Natural killer cell (primary cell): ENCODE data around the gene SCRT2. TPM values are rescaled to one million over a fixed set of nuclear protein-coding genes. Genes with fewer than 3 reads are reported as not detected.
A peak's percentile ranks its signal among the peaks of the same experiment; 100 is the strongest.

Experiments
- ATAC-seq, 3 donors: fragments of 150-1000 bp in 2 of 3; fragments of 200-7000 bp in 1 of 3; cut with Tn5 transposase; 1 replicate in 1 of 3; 2 replicates in 2 of 3; pipeline ENCODE4 v1.10.0; 2021; ENCODE audit warnings: mild to moderate bottlenecking in 2 of 3, moderate library complexity in 2 of 3
- DNase-seq, 2 donors: peaks; one replicate each; pipeline versions ENCODE4 v3.0.0 to v3.0.0-alpha.2; 2013 to 2021; ENCODE audit warnings: mixed read lengths in 1 of 2
- H3K27ac ChIP-seq: one replicate; pipeline ENCODE4 v1.5.1; 2013; ENCODE audit warnings: mild to moderate bottlenecking, low read length
- H3K27me3 ChIP-seq: one replicate; pipeline ENCODE4 v1.6.1; 2013; ENCODE audit warnings: low read length; ENCODE audit not compliant: control insufficient read depth, insufficient read depth
- H3K36me3 ChIP-seq: one replicate; pipeline ENCODE4 v1.6.1; 2013; ENCODE audit warnings: low read length; ENCODE audit not compliant: control insufficient read depth, insufficient read depth
- H3K4me1 ChIP-seq: one replicate; pipeline ENCODE4 v1.6.1; 2013; ENCODE audit warnings: low read length; ENCODE audit not compliant: control insufficient read depth, insufficient read depth
- H3K4me3 ChIP-seq: one replicate; pipeline ENCODE4 v1.5.1; 2013; ENCODE audit warnings: low read length
- H3K9me3 ChIP-seq: one replicate; pipeline ENCODE4 v1.6.1; 2013; ENCODE audit warnings: low read length; ENCODE audit not compliant: control insufficient read depth, insufficient read depth
- H3K27ac Mint-ChIP-seq, 2 donors: one replicate each; pipeline ENCODE4 v1.8.0; 2022; ENCODE audit warnings: mild to moderate bottlenecking in 2 of 2, mixed read lengths in 2 of 2, moderate library complexity in 1 of 2
- H3K27me3 Mint-ChIP-seq, 2 donors: one replicate each; pipeline ENCODE4 v1.8.0; 2022; ENCODE audit warnings: low read depth in 2 of 2, mixed read lengths in 2 of 2
- H3K36me3 Mint-ChIP-seq: one replicate; pipeline ENCODE4 v1.8.0; 2022; ENCODE audit warnings: mixed read lengths
- H3K4me1 Mint-ChIP-seq, 2 donors: one replicate each; pipeline ENCODE4 v1.8.0; 2022; ENCODE audit warnings: mixed read lengths in 2 of 2
- H3K4me3 Mint-ChIP-seq: one replicate; pipeline ENCODE4 v1.8.0; 2022; ENCODE audit warnings: mild to moderate bottlenecking, moderate library complexity, mixed read lengths
- H3K9me3 Mint-ChIP-seq, 2 donors: one replicate each; pipeline ENCODE4 v1.8.0; 2022; ENCODE audit warnings: mixed read lengths in 2 of 2
- CTCF ChIP-seq: fragments of 200-600 bp; IDR thresholded peaks from one replicate; pipeline ENCODE4 v1.8.0; 2022; ENCODE audit warnings: antibody characterized with exemption
- WGBS: methylation state at CpG from one replicate; pipeline ENCODE4 v1.1.7; 2013; ENCODE audit warnings: missing lambda C conversion rate; ENCODE audit not compliant: insufficient coverage; 5-methylcytosine and 5-hydroxymethylcytosine counted together
- intact Hi-C: fragments of 100-400 bp; cut with micrococcal nuclease; formaldehyde crosslinking; loops from one replicate; pipeline ENCODE4 v1.14.2; 2022
- total RNA-seq, 4 donors: library from RNA; stranded (reverse); fragments of 120-200 nt in 1 of 4; gene quantifications; one replicate each; pipeline versions ENCODE4 v1.2.3 to v1.2.4, GENCODE V29; 2013 to 2022

Gene SCRT2
- total RNA-seq, 3 donors from 2014 or later (not counting 1 experiment from before 2014, with no cell fraction given) = not detected

DNA sequence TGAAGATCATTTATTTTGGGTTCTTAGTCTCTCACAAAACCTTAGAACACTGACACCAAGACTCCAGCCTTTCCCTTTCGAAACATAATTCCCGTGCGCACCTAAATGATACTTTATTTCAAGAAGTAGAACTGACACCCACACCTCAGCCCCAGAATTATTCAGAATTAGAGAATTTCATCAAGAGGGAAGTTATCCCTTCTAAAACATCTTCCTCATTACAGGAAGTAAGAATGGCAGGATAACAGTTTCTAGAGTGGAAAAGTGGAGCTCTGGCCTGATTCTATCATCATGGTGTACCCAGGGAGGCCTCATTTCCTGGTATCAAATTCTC lies 21.2 kb downstream of the SCRT2 start:
- Histone ChIP-seq H3K36me3 (no peaks in the 10 kb centered on the region), H3K4me3 (no peak overlapping the region), H3K27me3 (no peaks in the 10 kb centered on the region), H3K27ac (no peak overlapping the region), H3K4me1 (peaks cover 22% of the 10 kb centered on the region), H3K9me3 (no peaks in the 10 kb centered on the region)
- Mint-ChIP-seq H3K4me3 (peak overlapping the region; percentile 84), H3K9me3 (no peaks in the 10 kb centered on the region), H3K27me3 (peaks cover 20 to 21% of the 10 kb centered on the region in 2 donors), H3K36me3 (no peaks in the 10 kb centered on the region), H3K27ac (peak overlapping the region in 1 of 2 donors; percentile 76), H3K4me1 (peaks cover 32 to 43% of the 10 kb centered on the region in 2 donors)
- TF ChIP-seq CTCF = no peak
- WGBS = 97% methylated on average over 3 of the region's 3 CpGs
- intact Hi-C loops = loop anchor here (5.0 kb wide), 1 partner anchor 178 kb away; the partner anchor contains the start of gene FAM110A
- DNase-seq = no peak
- no peak for ATAC-seq

GRCh38 chr20:653590-654416 lies 21.8 kb downstream of the SCRT2 start:
- H3K4me3 Mint-ChIP-seq = peak overlapping the region; percentile 84
- Histone ChIP-seq H3K4me3 (peak overlapping the region; percentile 53), H3K36me3 (peaks cover under 1% of the 10 kb centered on the region), H3K4me1 (peaks cover 22% of the 10 kb centered on the region), H3K27me3 (no peaks in the 10 kb centered on the region), H3K27ac (peak overlapping the region; percentile 60), H3K9me3 (no peaks in the 10 kb centered on the region)
- intact Hi-C loops = loop anchor here (5.0 kb wide), 1 partner anchor 178 kb away; the partner anchor contains the start of gene FAM110A
- H3K9me3 Mint-ChIP-seq = no peaks in the 10 kb centered on the region
- no peaks in the 10 kb centered on the region for H3K36me3 Mint-ChIP-seq
- no peak for DNase-seq
- peak overlapping the region; percentile 16 to 76 for H3K27ac Mint-ChIP-seq
- 33% methylated on average over 31 of the region's 31 CpGs for WGBS
- peaks cover 38 to 47% of the 10 kb centered on the region in 2 donors for H3K4me1 Mint-ChIP-seq
- peak; percentile 23 for TF ChIP-seq CTCF
- peaks cover 17 to 20% of the 10 kb centered on the region in 2 donors for H3K27me3 Mint-ChIP-seq
- no peak for ATAC-seq

DNA sequence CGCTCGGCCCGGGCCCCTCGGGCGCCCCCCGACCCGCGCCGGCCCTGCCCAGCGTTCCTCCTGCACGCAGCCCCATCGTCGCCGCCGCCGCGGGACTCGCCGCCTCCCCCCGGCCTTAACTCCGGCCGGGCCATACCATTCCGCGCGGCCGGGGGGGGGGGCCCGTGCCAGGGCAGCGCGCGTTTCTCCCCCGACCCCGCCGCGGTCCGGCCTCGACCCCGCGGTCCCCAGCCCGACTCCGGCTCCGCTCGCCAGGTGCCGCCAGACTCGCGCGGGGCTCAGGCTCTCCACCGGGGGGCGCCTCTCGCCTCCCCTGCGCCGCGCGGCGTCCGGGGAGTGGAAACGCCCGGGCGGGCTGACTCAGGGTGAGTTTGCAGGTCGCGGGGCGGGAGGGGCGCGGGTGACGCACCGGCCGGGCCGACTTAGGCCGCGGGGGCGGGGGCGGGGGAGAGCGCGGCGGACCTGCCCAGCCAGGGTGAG lies 22.5 kb downstream of the SCRT2 start, which contains the start of gene SRXN1:
Gene SRXN1 (minus strand): TSS at position 91 of the 480 bp plus-strand sequence. CDS start 15 bp downstream, at position 76.
- peak; percentile 64 for TF ChIP-seq CTCF
- DNase-seq = peak; percentile 83 to 85
- no peaks in the 10 kb centered on the region for H3K27me3 ChIP-seq
- H3K4me1 ChIP-seq = peaks cover 22% of the 10 kb centered on the region
- no peaks in the 10 kb centered on the region for H3K9me3 ChIP-seq
- peaks cover 3% of the 10 kb centered on the region for H3K36me3 ChIP-seq
- H3K4me3 Mint-ChIP-seq = peak within 1 kb of the TSS; percentile 85
- WGBS = under 1% methylated on average over 74 of the region's 74 CpGs
- no peaks in the 10 kb centered on the region for H3K36me3 Mint-ChIP-seq
- ATAC-seq = peak; percentile 93 to 97 (median 94)
- H3K27me3 Mint-ChIP-seq = peaks cover 11 to 16% of the 10 kb centered on the region in 2 donors
- H3K27ac Mint-ChIP-seq = peak within 1 kb of the TSS; percentile 68 to 76
- H3K4me1 Mint-ChIP-seq = peaks cover 39 to 48% of the 10 kb centered on the region in 2 donors
- peak within 1 kb of the TSS; percentile 60 for H3K27ac ChIP-seq
- intact Hi-C loops = loop anchor here (5.0 kb wide), 1 partner anchor 179 kb away; the partner anchor contains the start of gene FAM110A
- H3K4me3 ChIP-seq = peak within 1 kb of the TSS; percentile 59
- no peaks in the 10 kb centered on the region for H3K9me3 Mint-ChIP-seq
